ENCODE results near the gene DQX1.
"Not testable (repeated sequence)": the region's sequence is repeated elsewhere in the genome, so short reads cannot be mapped to it uniquely, and the experiment has no call there.

The DQX1 gene

DNA sequence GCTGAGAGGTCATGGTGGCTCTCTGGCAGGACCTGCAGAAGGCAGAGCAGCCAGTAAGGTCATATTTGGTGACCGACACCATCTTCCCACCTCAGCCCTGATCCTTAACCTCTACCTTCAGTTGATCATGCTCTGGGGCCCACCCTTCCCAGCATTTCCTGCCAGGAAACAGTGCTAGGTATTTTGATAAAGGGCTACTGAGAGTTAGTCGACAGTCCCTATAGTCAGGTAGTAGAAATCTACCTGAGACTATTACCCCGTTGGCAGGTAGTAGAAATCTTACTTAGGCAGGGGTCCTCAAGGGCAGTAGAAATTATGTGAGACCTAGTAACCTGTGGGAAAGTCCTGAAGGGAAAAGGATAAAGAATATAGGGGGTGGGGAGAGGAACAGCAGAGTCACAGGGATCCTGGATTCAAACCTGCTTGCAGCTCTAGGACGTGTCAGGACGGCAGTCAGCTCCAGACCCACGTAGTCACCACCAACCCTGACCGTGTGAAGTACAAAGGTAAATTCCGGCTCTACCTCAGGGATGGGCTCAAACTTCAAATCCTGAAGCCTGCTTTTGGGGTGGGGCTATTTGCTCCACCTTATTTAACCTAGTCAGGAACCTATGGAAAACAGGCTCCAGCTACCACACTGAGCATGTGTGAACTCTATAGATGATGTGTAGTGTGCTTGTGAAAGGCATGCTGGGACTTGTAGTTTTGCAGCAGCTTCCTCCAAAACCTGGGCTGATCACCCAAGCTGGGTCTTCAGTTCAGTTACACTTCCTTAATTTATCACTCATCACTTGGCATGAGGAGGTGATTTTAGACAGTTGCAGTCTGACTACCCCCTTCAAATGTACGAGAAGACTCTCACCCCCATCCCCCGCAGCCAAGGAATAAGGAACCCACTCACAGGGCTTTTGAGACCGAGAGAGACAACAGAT lies at the start of gene DQX1:
Gene DQX1 (minus strand): TSS at position 515 of the 932 bp plus-strand sequence. CDS start 502 bp downstream, at position 13.
- DNase-seq: no peak

DNA sequence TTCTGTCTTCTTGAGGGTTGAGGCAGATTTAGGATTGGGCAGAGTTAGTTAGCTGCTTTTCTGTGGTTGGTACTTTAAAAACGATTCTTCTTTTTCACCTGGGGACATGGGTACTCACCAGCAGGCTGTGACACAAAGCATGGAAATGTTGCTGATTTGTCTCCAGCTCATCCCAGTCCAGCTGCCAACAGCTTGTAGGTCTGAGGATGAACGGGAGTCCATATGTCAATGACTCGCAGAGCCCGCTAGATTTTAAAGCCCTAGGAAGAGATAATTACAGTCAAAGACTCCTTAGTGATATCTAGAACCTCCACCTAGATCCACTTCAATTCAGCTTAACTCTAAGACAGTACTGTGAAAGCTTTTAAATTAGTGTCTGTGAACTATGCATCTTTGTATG lies 49.3 kb upstream of the DQX1 start:
- no peak for DNase-seq

GRCh38 chr2:74573747-74574562 lies 47.9 kb upstream of the DQX1 start:
- no peak for DNase-seq

GRCh38 chr2:74572178-74572925 lies 46.3 kb upstream of the DQX1 start:
- DNase-seq: no peak

DNA sequence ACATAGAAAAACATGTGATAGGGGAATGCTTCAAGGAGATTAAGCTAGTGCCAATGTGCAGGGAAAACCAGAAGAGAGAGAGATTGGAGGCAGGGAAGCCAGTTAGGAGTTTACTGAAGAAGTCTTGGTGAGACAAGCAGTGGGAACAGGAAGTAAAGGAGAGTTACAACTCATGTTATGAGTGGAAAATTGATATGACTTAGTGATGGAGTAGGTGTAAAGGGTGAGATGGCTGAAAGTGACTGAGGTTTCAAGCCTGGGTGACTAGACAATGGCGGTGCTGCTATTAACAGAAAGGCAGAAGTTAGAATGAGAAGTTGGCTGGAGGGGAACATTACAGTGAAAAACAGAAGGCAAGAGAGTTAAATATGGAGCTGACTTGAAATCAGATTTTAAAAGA lies 45.0 kb upstream of the DQX1 start:
- no peak for DNase-seq

DNA sequence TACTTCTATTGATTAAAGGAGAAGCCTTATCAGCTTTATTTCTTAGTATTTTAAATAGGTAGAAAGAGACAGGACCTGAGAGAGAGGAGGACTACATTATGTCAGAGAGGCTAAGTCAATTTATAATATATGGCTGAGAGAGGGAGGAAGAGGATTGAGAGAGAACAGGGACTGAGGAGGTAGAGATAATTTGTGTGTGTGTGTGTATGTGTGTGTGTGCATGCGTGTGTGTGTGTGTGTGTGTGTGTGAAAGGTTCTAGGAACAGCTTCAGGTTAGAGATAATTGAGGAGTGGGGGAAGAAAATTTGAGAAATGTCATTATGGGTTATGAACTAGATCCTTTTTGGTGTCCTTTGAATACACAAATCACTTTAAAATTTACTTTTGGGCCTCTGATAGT lies 43.7 kb upstream of the DQX1 start:
- no peak for DNase-seq

DNA sequence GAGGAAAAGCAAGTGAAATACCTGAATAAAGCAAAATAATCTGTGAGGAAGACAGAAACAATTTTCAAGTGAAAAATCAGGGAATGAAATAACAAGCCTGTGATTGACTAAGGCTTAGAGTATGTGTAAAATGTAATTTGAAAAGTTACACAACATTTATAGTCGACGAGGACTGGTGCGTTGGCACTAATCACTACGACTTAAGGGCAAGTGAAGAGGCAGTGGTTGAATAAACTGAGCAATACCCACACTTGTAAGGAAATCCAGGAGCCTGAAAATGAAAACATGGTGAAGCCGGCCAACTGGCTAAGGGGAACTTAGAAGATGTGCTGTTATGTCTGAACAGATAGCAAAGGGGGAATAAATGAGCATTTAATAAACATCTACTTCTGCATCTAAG lies 41.9 kb upstream of the DQX1 start:
- DNase-seq: no peak

DNA sequence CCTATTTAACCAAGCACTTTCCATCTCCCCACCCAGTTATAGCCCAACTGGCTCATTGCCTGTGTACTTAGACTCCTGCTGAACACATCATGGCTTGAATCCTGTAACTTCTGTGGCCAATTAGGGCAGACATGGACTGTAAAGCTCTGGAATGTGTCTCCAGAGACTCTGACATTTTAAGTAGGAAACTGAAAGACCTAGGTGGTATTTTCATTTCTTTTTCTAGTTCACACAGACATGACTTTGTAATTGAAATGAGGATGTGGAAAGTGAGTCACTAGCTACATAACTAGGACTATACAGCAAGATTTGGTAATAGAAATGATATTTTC lies 40.7 kb upstream of the DQX1 start:
- no peak for DNase-seq

DNA sequence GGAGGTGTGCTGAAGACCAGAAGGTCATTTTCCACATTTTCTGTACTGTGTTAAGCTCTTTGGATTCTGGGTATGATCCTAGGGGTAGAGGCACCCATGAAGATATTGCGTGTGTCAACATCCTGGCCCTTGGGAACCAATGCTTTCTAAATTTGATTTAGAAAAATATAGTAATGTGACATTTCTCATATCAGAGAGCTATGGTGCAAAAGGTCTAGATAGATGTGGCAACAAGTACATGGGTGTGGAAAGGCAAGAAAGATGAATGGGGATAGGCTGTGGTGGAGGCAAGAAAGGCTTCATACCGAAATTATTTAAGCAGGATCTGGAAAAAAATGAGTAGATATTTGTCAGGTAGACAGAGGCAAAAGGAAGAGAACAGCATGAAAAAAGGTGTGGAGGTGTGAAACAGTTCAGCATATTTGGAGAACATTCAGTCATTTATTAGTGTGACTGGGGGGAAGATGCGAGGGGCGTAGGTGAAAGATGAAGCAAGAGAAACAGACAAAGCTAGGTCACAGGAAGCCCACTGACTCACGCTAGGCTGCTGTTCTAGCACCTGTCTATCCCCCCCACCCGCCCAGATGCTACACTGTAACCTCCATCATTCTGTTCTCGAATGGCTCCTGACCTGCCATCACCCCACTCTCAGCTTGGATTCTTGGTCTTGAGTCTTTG lies 40.2 kb upstream of the DQX1 start:
- DNase-seq: no peak

- no peak for DNase-seq
Measured at GRCh38 chr2:74564222-74564621, 38.2 kb upstream of the DQX1 start.

GRCh38 chr2:74562126-74562775 lies 36.2 kb upstream of the DQX1 start:
- no peak for DNase-seq

DNA sequence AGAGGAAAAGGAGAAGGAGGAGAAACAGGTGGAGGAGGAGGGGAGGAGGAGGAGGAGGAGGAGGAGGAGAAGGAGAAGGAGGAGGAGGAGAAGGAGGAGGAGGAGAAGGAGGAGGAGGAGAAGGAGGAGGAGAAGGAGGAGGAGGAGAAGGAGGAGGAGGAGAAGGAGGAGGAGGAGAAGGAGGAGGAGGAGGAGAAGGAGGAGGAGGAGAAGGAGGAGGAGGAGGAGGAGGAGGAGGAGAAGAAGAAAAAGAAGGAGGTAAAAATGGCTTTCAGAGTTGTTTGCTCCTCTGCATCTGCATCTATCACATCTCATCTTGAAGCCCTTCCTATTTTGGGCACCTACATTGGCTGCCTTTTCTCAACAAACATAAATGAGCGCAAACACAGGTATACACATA lies 35.0 kb upstream of the DQX1 start:
- DNase-seq: not testable (repeated sequence)

DNA sequence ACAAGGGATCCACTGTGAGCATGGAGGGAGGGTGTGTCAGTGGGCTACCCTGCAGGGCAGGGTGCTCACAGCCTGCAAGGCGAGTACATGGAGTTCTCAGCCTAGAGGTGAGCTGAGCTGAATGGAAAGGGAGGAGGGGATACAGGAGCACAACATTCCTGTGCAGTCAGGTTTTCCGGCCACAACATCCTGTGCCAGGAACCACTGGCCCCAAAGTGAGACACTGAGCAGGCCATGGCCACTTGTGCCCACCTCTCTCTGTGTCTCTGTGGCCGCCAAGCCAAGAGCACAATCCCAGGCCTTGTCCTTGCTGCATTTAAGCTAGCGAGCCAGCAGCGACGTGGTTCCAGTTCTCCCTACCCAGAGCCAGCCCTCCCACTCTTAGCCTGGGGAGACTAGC lies 34.6 kb upstream of the DQX1 start:
- DNase-seq: no peak

DNA sequence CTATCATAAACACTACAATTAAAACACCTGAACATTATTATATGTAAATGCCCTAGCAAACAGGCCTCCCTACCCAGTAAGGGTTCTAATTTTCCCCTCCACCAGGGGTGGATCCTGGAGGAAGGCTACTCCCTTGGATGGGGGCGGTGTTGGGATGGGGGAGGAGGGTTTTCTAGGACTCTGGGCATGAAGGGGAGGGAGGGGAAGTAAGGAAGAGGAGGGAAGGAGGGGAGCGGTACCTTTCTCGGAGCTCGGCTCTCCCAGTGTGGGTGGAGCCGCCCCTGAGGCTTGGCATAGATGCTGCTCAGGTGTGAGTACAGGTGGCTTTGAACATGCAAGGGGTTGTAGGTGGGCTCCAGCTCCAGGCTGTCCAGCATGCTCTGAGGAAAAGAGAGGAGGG lies 33.9 kb upstream of the DQX1 start:
- no peak for DNase-seq

GRCh38 chr2:74558284-74559230 lies 32.5 kb upstream of the DQX1 start:
- DNase-seq: no peak

GRCh38 chr2:74556831-74557370 lies 30.9 kb upstream of the DQX1 start:
- no peak for DNase-seq

DNA sequence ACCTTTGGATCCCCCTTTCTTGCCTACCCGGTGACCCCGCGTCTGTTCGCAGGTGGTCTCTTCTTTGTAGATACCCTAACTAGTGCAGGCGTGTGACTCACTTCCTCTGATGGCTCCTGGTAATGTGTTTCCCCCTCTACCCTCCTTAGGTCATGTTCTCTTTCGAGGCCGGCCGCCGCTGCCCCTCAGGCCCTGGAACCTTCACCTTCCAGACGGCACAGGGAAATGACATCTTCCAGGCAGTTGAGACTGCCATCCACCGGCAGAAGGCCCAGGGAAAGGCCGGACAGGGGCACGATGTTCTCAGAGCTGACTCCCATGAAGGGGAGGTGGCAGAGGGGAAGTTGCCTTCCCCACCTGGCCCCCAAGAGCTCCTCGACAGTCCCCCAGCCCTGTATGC lies 30.1 kb upstream of the DQX1 start:
- no peak for DNase-seq

DNA sequence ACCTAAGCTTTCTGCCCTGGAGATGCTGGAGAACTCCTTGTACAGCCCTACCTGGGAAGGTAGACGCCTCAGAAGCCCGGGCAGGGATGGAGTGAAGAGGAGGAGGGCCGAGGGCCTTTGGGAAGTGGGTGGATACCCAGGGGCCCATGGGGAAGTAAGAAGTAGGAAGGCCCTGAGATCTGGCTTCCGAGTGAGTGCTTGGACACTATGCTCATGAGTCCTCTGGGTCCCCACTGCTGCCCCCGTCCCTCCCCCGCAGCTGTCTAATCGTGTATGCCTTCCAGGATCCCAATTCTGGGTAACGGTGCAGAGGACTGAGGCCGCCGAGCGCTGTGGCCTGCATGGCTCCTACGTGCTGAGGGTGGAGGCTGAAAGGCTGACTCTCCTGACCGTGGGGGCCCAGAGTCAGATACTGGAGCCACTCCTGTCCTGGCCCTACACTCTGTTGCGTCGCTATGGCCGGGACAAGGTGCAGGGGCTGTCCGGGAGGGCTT lies 29.6 kb upstream of the DQX1 start:
- DNase-seq: no peak

DNA sequence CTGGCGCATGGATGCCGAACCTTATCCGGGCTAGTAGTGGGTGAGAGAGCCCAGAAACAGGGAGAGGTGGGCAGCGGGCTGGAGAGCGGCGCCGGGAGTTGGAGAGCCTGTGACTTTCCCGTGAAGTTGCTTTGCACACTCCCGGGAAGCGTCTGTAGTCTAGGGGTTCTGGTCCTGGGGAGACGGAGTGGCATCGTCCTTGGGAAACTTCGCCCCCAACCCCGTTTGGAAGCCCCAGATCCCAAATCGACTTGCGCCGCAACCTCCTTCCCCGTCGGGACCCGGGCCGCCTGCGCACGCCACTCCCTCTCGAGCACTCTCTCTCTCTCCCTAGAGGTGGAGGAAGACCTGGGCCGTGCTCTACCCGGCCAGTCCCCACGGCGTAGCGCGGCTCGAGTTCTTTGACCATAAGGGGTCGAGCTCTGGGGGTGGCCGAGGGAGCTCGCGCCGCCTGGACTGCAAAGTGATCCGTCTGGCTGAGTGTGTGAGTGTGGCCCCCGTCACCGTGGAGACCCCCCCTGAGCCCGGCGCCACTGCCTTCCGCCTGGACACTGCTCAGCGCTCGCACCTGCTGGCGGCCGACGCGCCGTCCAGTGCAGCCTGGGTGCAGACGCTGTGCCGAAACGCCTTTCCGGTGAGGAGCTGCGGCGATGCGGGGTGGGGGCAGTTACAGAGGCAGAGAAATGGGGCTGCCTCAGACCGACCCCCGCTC lies 28.9 kb upstream of the DQX1 start:
- DNase-seq: peak; percentile 72

Measured in NCI-H510A treated with DMSO at 0.1 percent for 48 hours (cell line).